ENCODE data around the gene TRIM62.

- TF ChIP-seq CTCF (IDR thresholded peaks at IDR 0.05), result no peak
- TF ChIP-seq POLR2A (IDR thresholded peaks at IDR 0.05), result no peak
These were observed 48.3 kb downstream of the TRIM62 start for GRCh38 chr1:33133478-33134105.
